IMR-90 (cell line): Measurements from ENCODE around the gene CDHR1. TPM values are rescaled to one million over a fixed set of nuclear protein-coding genes. Genes with fewer than 3 reads are reported as not detected.

Experiments used
- ATAC-seq: fragments of 200-7000 bp; cut with Tn5 transposase; 2 replicates; pipeline ENCODE4 v1.9.1; 2020; ENCODE audit warnings: low read depth, mild to moderate bottlenecking, moderate library complexity
- BruUV-seq: library from RNA; stranded (reverse); fragments of 400-500 nt; replicated peaks from 2 replicates; lab custom pipeline; 2021; lab: Mats Ljungman, UMichigan
- CTCF ChIA-PET: fragments of 300-600 bp; formaldehyde crosslinking; extraction: SDS; loops from one replicate; lab custom pipeline; 2021; ENCODE audit warnings: antibody characterized with exemption; lab: Yijun Ruan, JAX
- POLR2A ChIA-PET: fragments of 300-600 bp; sonication (Branson Sonifier 250); formaldehyde crosslinking; loops from one replicate; lab custom pipeline; 2022; ENCODE audit warnings: antibody characterized with exemption; ENCODE audit not compliant: unreplicated experiment; lab: Charles Lee
- DNase-seq: peaks from one replicate; pipeline ENCODE4 v3.0.0; 2013
- H2AFZ ChIP-seq: replicated peaks from 2 replicates; pipeline ENCODE3; 2013; ENCODE audit warnings: low read length, mild to moderate bottlenecking; ENCODE audit not compliant: poor library complexity
- H2AK5ac ChIP-seq: 2 replicates; pipeline ENCODE4 v1.6.1; 2013; ENCODE audit warnings: low read depth, low read length, inconsistent platforms
- H2AK9ac ChIP-seq: replicated peaks from 2 replicates; pipeline ENCODE3; 2013; ENCODE audit warnings: mild to moderate bottlenecking, low read depth, low read length, moderate library complexity; ENCODE audit not compliant: poor library complexity
- H2BK120ac ChIP-seq: 2 replicates; pipeline ENCODE4 v1.6.1; 2013; ENCODE audit warnings: low read depth, low read length, inconsistent platforms
- H2BK15ac ChIP-seq: 3 replicates; pipeline ENCODE4 v1.6.1; 2013; ENCODE audit warnings: low read depth, low read length, inconsistent platforms
- H2BK20ac ChIP-seq: 2 replicates; pipeline ENCODE4 v1.6.1; 2013; ENCODE audit warnings: low read depth, mild to moderate bottlenecking, inconsistent platforms, low read length, moderate library complexity
- H2BK5ac ChIP-seq: 2 replicates; pipeline ENCODE4 v1.6.1; 2013; ENCODE audit warnings: mild to moderate bottlenecking, low read depth, low read length, inconsistent platforms; ENCODE audit not compliant: poor library complexity, severe bottlenecking
- H3K14ac ChIP-seq: replicated peaks from 2 replicates; pipeline ENCODE4 v1.6.1; 2013; ENCODE audit warnings: low read depth, low read length, inconsistent platforms
- H3K18ac ChIP-seq: 2 replicates; pipeline ENCODE4 v1.6.1; 2013; ENCODE audit warnings: low read depth, low read length, control low read depth
- H3K23ac ChIP-seq: 2 replicates; pipeline ENCODE4 v1.6.1; 2013; ENCODE audit warnings: low read depth, low read length, inconsistent platforms
- H3K27ac ChIP-seq: 2 replicates; pipeline ENCODE4 v1.5.1; 2013; ENCODE audit warnings: mild to moderate bottlenecking, control low read depth, low read length; ENCODE audit not compliant: insufficient read depth
- H3K27me3 ChIP-seq: 2 replicates; pipeline ENCODE4 v1.6.1; 2013; ENCODE audit warnings: low read length; ENCODE audit not compliant: control insufficient read depth, insufficient read depth
- H3K36me3 ChIP-seq: 2 replicates; pipeline ENCODE4 v1.6.1; 2013; ENCODE audit warnings: low read length, mixed read lengths; ENCODE audit not compliant: control insufficient read depth, insufficient read depth
- H3K4ac ChIP-seq: 2 replicates; pipeline ENCODE4 v1.6.1; 2013; ENCODE audit warnings: low read depth, low read length, inconsistent platforms
- H3K4me1 ChIP-seq: 2 replicates; pipeline ENCODE4 v1.6.1; 2013; ENCODE audit warnings: low read length, mixed read lengths; ENCODE audit not compliant: control insufficient read depth, insufficient read depth
- H3K4me2 ChIP-seq: 2 replicates; pipeline ENCODE4 v1.6.1; 2013; ENCODE audit warnings: low read depth, mild to moderate bottlenecking, control low read depth, low read length, moderate library complexity
- H3K4me3 ChIP-seq: 2 replicates; pipeline ENCODE4 v1.5.1; 2013; ENCODE audit warnings: low read depth, mild to moderate bottlenecking, control low read depth, low read length, moderate library complexity; ENCODE audit not compliant: insufficient read depth
- H3K56ac ChIP-seq: 2 replicates; pipeline ENCODE4 v1.6.1; 2013; ENCODE audit warnings: low read length, inconsistent platforms; ENCODE audit not compliant: insufficient read depth; ENCODE audit errors: extremely low read depth
- H3K79me1 ChIP-seq, 2 experiments: 2 replicates each; pipeline ENCODE4 v1.6.1; 2013; ENCODE audit warnings: low read length in 2 of 2, inconsistent platforms in 1 of 2, low read depth in 1 of 2
- H3K9ac ChIP-seq: 2 replicates; pipeline ENCODE4 v1.6.1; 2013; ENCODE audit warnings: low read depth, low read length, control low read depth
- H3K9me1 ChIP-seq: 2 replicates; pipeline ENCODE4 v1.6.1; 2013; ENCODE audit warnings: low read length, inconsistent platforms; ENCODE audit not compliant: insufficient read depth
- H3K9me3 ChIP-seq: 2 replicates; pipeline ENCODE4 v1.6.1; 2013; ENCODE audit warnings: low read length; ENCODE audit not compliant: control insufficient read depth, insufficient read depth
- H4K20me1 ChIP-seq: 2 replicates; pipeline ENCODE4 v1.6.1; 2013; ENCODE audit warnings: low read length, inconsistent platforms; ENCODE audit not compliant: insufficient read depth
- H4K5ac ChIP-seq: 2 replicates; pipeline ENCODE4 v1.6.1; 2013; ENCODE audit warnings: mild to moderate bottlenecking, low read depth, low read length, control low read depth
- H4K8ac ChIP-seq, 2 experiments: 2 replicates each; pipeline ENCODE4 v1.6.1; 2013; ENCODE audit warnings: low read depth in 2 of 2, low read length in 2 of 2, control low read depth in 1 of 2, inconsistent platforms in 1 of 2
- H4K91ac ChIP-seq: 2 replicates; pipeline ENCODE4 v1.6.1; 2013; ENCODE audit warnings: low read depth, low read length, inconsistent platforms; ENCODE audit not compliant: insufficient read depth
- BHLHE40 ChIP-seq: fragments of 150-350 bp; IDR thresholded peaks from 2 replicates; pipeline ENCODE4 v1.6.1; 2016; ENCODE audit warnings: mild to moderate bottlenecking, low read depth, low read length
- CEBPB ChIP-seq: IDR thresholded peaks from 2 replicates; pipeline ENCODE4 v1.6.1; 2012; ENCODE audit warnings: low read depth, low read length, improper control_type of control experiment
- CTCF ChIP-seq: conservative IDR thresholded peaks from 2 replicates; pipeline ENCODE4 v1.5.1; 2012; ENCODE audit warnings: mild to moderate bottlenecking, low read depth, low read length, improper control_type of control experiment
- ELK1 ChIP-seq: fragments of 150-350 bp; IDR thresholded peaks from 2 replicates; pipeline ENCODE4 v1.6.1; 2016; ENCODE audit warnings: low read depth, mild to moderate bottlenecking, low read length, moderate library complexity, borderline replicate concordance
- MXI1 ChIP-seq: IDR thresholded peaks from 2 replicates; pipeline ENCODE4 v1.6.1; 2012; ENCODE audit warnings: low read depth, mild to moderate bottlenecking, low read length, moderate library complexity, borderline replicate concordance
- NFE2L2 ChIP-seq: fragments of 150-350 bp; IDR thresholded peaks from 2 replicates; pipeline ENCODE4 v1.6.1; 2016; ENCODE audit warnings: low read depth, mild to moderate bottlenecking, low read length
- RAD21 ChIP-seq: IDR thresholded peaks from 2 replicates; pipeline ENCODE4 v1.6.1; 2012; ENCODE audit warnings: low read length, improper control_type of control experiment
- RFX5 ChIP-seq: IDR thresholded peaks from 2 replicates; pipeline ENCODE4 v1.8.0; 2012; ENCODE audit warnings: low read depth, mild to moderate bottlenecking, low read length, moderate library complexity
- USF2 ChIP-seq: fragments of 150-350 bp; IDR thresholded peaks from 2 replicates; pipeline ENCODE4 v1.6.1; 2017; ENCODE audit warnings: mild to moderate bottlenecking, antibody characterized with exemption, low read length, low read depth
- WGBS, 2 experiments: methylation state at CpG; one replicate each; pipeline versions ENCODE4 v1.1.5 to v1.1.7; 2013; ENCODE audit warnings: missing lambda C conversion rate in 2 of 2; ENCODE audit not compliant: insufficient read length in 1 of 2; ENCODE audit errors: extremely low coverage in 2 of 2; 5-methylcytosine and 5-hydroxymethylcytosine counted together
- dilution Hi-C: fragments of 300-500 bp; cut with HindIII; formaldehyde crosslinking; loops from one replicate; pipeline ENCODE4 v1.14.3; 2018; ENCODE audit warnings: low sequenced_read_pairs; ENCODE audit not compliant: unreplicated experiment
- in situ Hi-C: fragments of 300-500 bp; cut with MboI; formaldehyde crosslinking; loops from 3 replicates; pipeline ENCODE4 v1.14.3; 2019; ENCODE audit warnings: low sequenced_read_pairs, inconsistent platforms, mixed read lengths
- intact Hi-C: fragments of 100-400 bp; cut with micrococcal nuclease; formaldehyde crosslinking; loops from 2 replicates; pipeline ENCODE4 v1.10.0; 2022
- polyA plus RNA-seq, 3 experiments: library from polyadenylated mRNA; depleted of rRNA; stranded (reverse); fragments of >200 nt; gene quantifications; 2 replicates each; pipeline ENCODE4 v1.2.3, GENCODE V29; 2012; ENCODE audit warnings: low replicate concordance in 1 of 3
- total RNA-seq: library from RNA; depleted of rRNA; stranded (reverse); fragments of >200 nt; gene quantifications from 2 replicates; pipeline ENCODE4 v1.2.3, GENCODE V29; 2012

The CDHR1 gene
- total and polyA plus RNA-seq, 2 of the 4 experiments (the other 2 are of a cell fraction) = not detected

- Histone ChIP-seq H4K8ac (no peak overlapping the region), H2BK20ac (no peak overlapping the region), H2AK9ac (no peak overlapping the region), H2AFZ (no peak overlapping the region), H3K36me3 (no peaks in the 10 kb centered on the region), H4K20me1 (no peaks in the 10 kb centered on the region), H3K4ac (no peak overlapping the region), H4K5ac (no peak overlapping the region), H3K4me1 (no peaks in the 10 kb centered on the region), H3K79me1 (no peaks in the 10 kb centered on the region), H3K27me3 (peaks cover 6% of the 10 kb centered on the region), H2BK120ac (no peak overlapping the region), H3K9ac (no peak overlapping the region), H2BK15ac (no peak overlapping the region), H3K9me1 (no peaks in the 10 kb centered on the region), H3K18ac (no peak overlapping the region), H3K4me2 (no peak overlapping the region), H3K4me3 (no peak overlapping the region), H2BK5ac (no peak overlapping the region), H3K56ac (no peak overlapping the region), H2AK5ac (no peak overlapping the region), H3K27ac (no peak overlapping the region), H4K91ac (no peak overlapping the region), H3K23ac (no peak overlapping the region), H3K14ac (no peak overlapping the region), H3K9me3 (no peaks in the 10 kb centered on the region)
- BruUV-seq = no TSS peak
- dilution Hi-C loops = no loop called here
- in situ Hi-C loops = no loop called here
- DNase-seq (no peak), ATAC-seq (no peak)
- ChIA-PET CTCF (no interaction called here), POLR2A (no interaction called here)
- intact Hi-C loops = no loop called here
- WGBS, 2 experiments = 40% methylated on average over 1 of the region's 4 CpGs; no CpG with 5 or more reads in 1 of the 2 experiments
- TF ChIP-seq CTCF (no peak), RAD21 (no peak), NFE2L2 (no peak), BHLHE40 (no peak), ELK1 (no peak), RFX5 (no peak), MXI1 (no peak), USF2 (no peak), CEBPB (no peak)
These were observed 27.6 kb upstream of the CDHR1 start for GRCh38 chr10:84166620-84167288.
